A673 (cell line): Measurements from ENCODE around the gene BID. TPM values are rescaled to one million over a fixed set of nuclear protein-coding genes. Genes with fewer than 3 reads are reported as not detected.

Source experiments
- BruUV-seq: library from RNA; stranded (reverse); fragments of 400-500 nt; replicated peaks from 2 replicates; lab custom pipeline; 2021; lab: Mats Ljungman, UMichigan
- CTCF ChIA-PET: fragments of 300-600 bp; sonication (Branson Sonifier 250); formaldehyde crosslinking; loops from one replicate; lab custom pipeline; 2022; ENCODE audit warnings: antibody characterized with exemption; lab: Charles Lee
- POLR2A ChIA-PET: fragments of 300-600 bp; sonication (Branson Sonifier 250); formaldehyde crosslinking; loops from one replicate; lab custom pipeline; 2022; ENCODE audit warnings: antibody characterized with exemption; ENCODE audit not compliant: low non-redundant PET; lab: Charles Lee
- DNase-seq: peaks from one replicate; pipeline ENCODE4 v3.0.0-alpha.2; 2015; ENCODE audit warnings: low spot score
- H3K27ac ChIP-seq: fragments of 200-600 bp; sonication (generic); 2 replicates; pipeline ENCODE4 v1.5.1; 2016; ENCODE audit warnings: mixed run types, low read depth, mild to moderate bottlenecking, mixed read lengths, antibody characterized with exemption, low read length; ENCODE audit not compliant: poor library complexity, severe bottlenecking
- H3K27me3 ChIP-seq: fragments of 200-600 bp; sonication (generic); replicated peaks from 2 replicates; pipeline ENCODE4 v1.6.1; 2017; ENCODE audit warnings: mixed run types, low read depth, mild to moderate bottlenecking, mixed read lengths, antibody characterized with exemption, low read length; ENCODE audit not compliant: insufficient read depth, poor library complexity
- H3K36me3 ChIP-seq: fragments of 200-600 bp; sonication (generic); 2 replicates; pipeline ENCODE4 v1.6.1; 2016; ENCODE audit warnings: mixed run types, mild to moderate bottlenecking, mixed read lengths, antibody characterized with exemption, low read length; ENCODE audit not compliant: insufficient read depth, poor library complexity, severe bottlenecking
- H3K4me1 ChIP-seq: fragments of 200-600 bp; sonication (generic); 2 replicates; pipeline ENCODE4 v1.6.1; 2017; ENCODE audit warnings: mixed run types, mild to moderate bottlenecking, mixed read lengths, antibody characterized with exemption, low read length; ENCODE audit not compliant: insufficient read depth, poor library complexity, severe bottlenecking
- H3K4me3 ChIP-seq: fragments of 200-600 bp; sonication (generic); 2 replicates; pipeline ENCODE4 v1.5.1; 2016; ENCODE audit warnings: low read depth, mixed run types, mild to moderate bottlenecking, mixed read lengths, low read length; ENCODE audit not compliant: poor library complexity, severe bottlenecking
- H3K9me3 ChIP-seq: fragments of 200-600 bp; sonication (generic); 2 replicates; pipeline ENCODE4 v1.6.1; 2016; ENCODE audit warnings: mixed run types, low read depth, mild to moderate bottlenecking, mixed read lengths, antibody characterized with exemption, low read length; ENCODE audit not compliant: poor library complexity, severe bottlenecking
- EZH2 ChIP-seq: fragments of 200-600 bp; sonication (generic); IDR thresholded peaks from 2 replicates; pipeline ENCODE4 v1.6.1; 2017; ENCODE audit warnings: borderline replicate concordance, low read depth, mild to moderate bottlenecking, mixed read lengths, antibody characterized with exemption, low read length; ENCODE audit not compliant: poor library complexity, severe bottlenecking
- intact Hi-C: fragments of 100-400 bp; cut with micrococcal nuclease; formaldehyde crosslinking; loops from one replicate; pipeline ENCODE4 v1.10.0; 2022; ENCODE audit not compliant: unreplicated experiment
- total RNA-seq: library from RNA; stranded (reverse); gene quantifications from 2 replicates; pipeline ENCODE4 v1.2.3, GENCODE V29; 2021
- TF ChIP-seq, protein P1 (sequence below): fragments of 300-800, 200-600 bp; sonication (generic); conservative IDR thresholded peaks from 2 replicates; pipeline ENCODE4 v1.5.1; 2017; ENCODE audit warnings: low read depth, mild to moderate bottlenecking, antibody characterized with exemption, low read length, moderate library complexity, mixed read lengths

The BID gene
- total RNA-seq, 1 experiment from 2014 or later = 74.6 TPM

DNA sequence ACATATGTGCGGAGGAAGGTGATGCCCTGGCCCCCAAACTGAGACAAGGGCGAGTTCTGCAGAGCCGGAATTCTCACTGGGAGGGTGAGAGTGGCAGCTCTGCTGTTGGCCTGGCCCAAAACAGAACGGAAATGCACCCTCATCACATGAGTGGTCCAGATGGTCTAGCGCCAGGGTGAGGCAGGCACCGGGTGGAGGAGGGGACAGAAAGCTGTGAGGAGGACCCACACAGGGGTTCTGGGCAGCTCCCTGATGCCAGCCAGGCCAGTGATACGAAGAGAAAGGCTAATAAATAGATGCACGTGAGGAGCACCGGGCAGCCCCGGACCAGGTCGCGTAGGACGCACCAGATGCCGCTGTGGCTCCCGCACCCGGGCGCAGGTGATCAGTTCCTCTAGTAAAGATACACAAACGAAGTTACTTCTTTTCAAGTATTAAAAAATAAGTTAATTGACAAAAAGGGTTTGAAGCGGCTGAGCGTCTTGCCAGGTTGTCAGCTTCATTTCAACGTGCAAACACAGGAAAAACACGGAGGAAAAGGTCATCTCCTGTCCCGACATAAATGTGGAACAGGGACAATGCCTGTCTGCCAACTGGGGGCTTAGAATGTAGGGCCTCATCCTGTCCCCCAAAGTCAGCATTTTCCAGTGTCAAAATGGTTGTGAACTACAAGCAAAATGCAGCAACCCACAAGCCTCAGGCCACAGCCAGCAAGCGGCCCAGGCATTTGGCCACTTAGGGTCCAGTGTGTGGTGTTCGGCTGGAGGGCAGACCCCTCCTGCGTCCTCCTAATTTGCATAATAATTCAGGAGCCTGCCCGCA is 15.3 kb upstream of the BID start:
- Histone ChIP-seq H3K36me3 (no peaks in the 10 kb centered on the region), H3K27ac (no peak overlapping the region), H3K9me3 (no peaks in the 10 kb centered on the region), H3K27me3 (no peaks in the 10 kb centered on the region), H3K4me1 (no peaks in the 10 kb centered on the region), H3K4me3 (no peak overlapping the region)
- CTCF ChIA-PET = no interaction called here
- TF ChIP-seq EZH2 = no peak
- TF ChIP-seq, protein P1, sequence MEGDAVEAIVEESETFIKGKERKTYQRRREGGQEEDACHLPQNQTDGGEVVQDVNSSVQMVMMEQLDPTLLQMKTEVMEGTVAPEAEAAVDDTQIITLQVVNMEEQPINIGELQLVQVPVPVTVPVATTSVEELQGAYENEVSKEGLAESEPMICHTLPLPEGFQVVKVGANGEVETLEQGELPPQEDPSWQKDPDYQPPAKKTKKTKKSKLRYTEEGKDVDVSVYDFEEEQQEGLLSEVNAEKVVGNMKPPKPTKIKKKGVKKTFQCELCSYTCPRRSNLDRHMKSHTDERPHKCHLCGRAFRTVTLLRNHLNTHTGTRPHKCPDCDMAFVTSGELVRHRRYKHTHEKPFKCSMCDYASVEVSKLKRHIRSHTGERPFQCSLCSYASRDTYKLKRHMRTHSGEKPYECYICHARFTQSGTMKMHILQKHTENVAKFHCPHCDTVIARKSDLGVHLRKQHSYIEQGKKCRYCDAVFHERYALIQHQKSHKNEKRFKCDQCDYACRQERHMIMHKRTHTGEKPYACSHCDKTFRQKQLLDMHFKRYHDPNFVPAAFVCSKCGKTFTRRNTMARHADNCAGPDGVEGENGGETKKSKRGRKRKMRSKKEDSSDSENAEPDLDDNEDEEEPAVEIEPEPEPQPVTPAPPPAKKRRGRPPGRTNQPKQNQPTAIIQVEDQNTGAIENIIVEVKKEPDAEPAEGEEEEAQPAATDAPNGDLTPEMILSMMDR = no peak
- intact Hi-C loops = no loop called here
- DNase-seq = no peak
- POLR2A ChIA-PET = no interaction called here
- no TSS peak for BruUV-seq

GRCh38 chr22:17788528-17789378 is 14.5 kb upstream of the BID start:
- H3K4me1 ChIP-seq = no peaks in the 10 kb centered on the region
- TF ChIP-seq, protein P1 = no peak
- no peak for TF ChIP-seq EZH2
- no peak for DNase-seq
- no peak overlapping the region for H3K4me3 ChIP-seq
- intact Hi-C loops = no loop called here
- no peaks in the 10 kb centered on the region for H3K9me3 ChIP-seq
- ChIA-PET POLR2A (no interaction called here), CTCF (no interaction called here)
- H3K27ac ChIP-seq = no peak overlapping the region
- H3K27me3 ChIP-seq = no peaks in the 10 kb centered on the region
- no TSS peak for BruUV-seq
- no peaks in the 10 kb centered on the region for H3K36me3 ChIP-seq

DNA sequence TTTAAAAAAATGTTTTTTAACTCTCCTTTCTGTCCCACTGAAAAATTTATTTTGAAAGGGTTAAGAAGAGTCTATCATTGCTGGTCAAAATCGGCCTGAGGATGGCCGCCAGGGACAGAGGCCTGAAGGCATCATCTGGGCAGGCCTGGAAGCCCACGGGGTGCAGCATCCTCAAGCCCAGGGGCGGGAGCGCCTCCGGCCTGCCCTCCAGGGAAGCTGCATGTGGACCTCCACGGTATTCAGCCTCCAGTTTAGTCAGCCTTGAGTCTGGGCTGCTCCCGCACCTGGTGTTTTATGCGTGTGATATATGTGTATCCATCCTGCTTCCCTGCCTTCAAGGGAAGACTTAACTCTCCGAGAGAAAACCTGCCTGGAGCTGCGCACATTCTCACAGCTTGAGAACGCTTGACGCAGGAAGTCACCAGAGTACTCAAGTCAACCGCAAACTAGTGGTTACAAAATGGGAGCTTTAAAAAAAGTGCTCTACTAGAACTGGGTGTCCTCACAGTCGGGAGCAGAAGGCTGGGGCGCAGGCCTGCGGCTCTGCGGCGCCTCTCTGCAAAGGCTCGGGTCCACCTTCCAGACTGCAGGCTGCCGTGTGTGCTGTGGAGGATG is 13.6 kb upstream of the BID start:
- intact Hi-C loops = no loop called here
- CTCF ChIA-PET = no interaction called here
- H3K27ac ChIP-seq = no peak overlapping the region
- no peak for DNase-seq
- BruUV-seq = no TSS peak
- H3K36me3 ChIP-seq = no peaks in the 10 kb centered on the region
- H3K9me3 ChIP-seq = no peaks in the 10 kb centered on the region
- H3K4me3 ChIP-seq = no peak overlapping the region
- POLR2A ChIA-PET = no interaction called here
- no peaks in the 10 kb centered on the region for H3K27me3 ChIP-seq
- peaks cover 8% of the 10 kb centered on the region for H3K4me1 ChIP-seq
- no peak for TF ChIP-seq EZH2
- TF ChIP-seq, protein P1 = no peak
